ENCODE measurements around the gene TSHZ2.

GRCh38 chr20:53381568-53382262 is 409.6 kb downstream of the TSHZ2 start:
- TF ChIP-seq POLR2A (IDR thresholded peaks at IDR 0.05; ENCODE audit: low read depth, low read length) (no peak), POLR2AphosphoS5 (IDR thresholded peaks at IDR 0.05; ENCODE audit: low read depth, low read length) (no peak), TAF1 (IDR thresholded peaks at IDR 0.05; ENCODE audit: borderline replicate concordance, low read depth, low read length) (no peak)

Measured in GM12892 (cell line).